ENCODE results near the gene PAX2. TPM values are rescaled to one million over a fixed set of nuclear protein-coding genes. Genes with fewer than 3 reads are reported as not detected.

Gene PAX2
- polyA plus RNA-seq, 2 of the 4 experiments (the other 2 are of a cell fraction), result 0.06 to 0.21 TPM

- CTCF ChIA-PET, result interaction anchor here (0.8 to 6.2 kb wide), 4 partner anchors 11 to 121 kb away, joined by 3 to 34 read pairs (median 8); no protein-coding TSS in a partner anchor
- no peak for FAIRE-seq
- no peak overlapping the region for H3K4me2 ChIP-seq
- no peaks in the 10 kb centered on the region for H3K9me3 ChIP-seq
- no peaks in the 10 kb centered on the region for H3K4me1 ChIP-seq
- POLR2A ChIA-PET, result no interaction called here
- DNase-seq (ENCODE audit: low read depth in 1 of 2, low spot score in 1 of 2), result no peak
- TF ChIP-seq RAD21 (conservative IDR thresholded peaks at IDR 0.05 in 1 of 2, IDR thresholded peaks at IDR 0.05 in 1 of 2), result no peak
- no peak for TF ChIP-seq KDM1A (IDR thresholded peaks at IDR 0.05; ENCODE audit: low read depth)
- TF ChIP-seq MAZ (IDR thresholded peaks at IDR 0.05; ENCODE audit: borderline replicate concordance, low read depth, low read length), result no peak
- no peak for TF ChIP-seq REST (IDR thresholded peaks at IDR 0.05)
- TF ChIP-seq PHF8 (IDR thresholded peaks at IDR 0.05; ENCODE audit: borderline replicate concordance, low read depth), result no peak
- TF ChIP-seq POLR2A (IDR thresholded peaks at IDR 0.05; ENCODE audit: low read length), result no peak
- no peak for TF ChIP-seq ZNF302 (CRISPR knock-in tag; IDR thresholded peaks at IDR 0.05)
- no peak for TF ChIP-seq HES2 (IDR thresholded peaks at IDR 0.05)
- TF ChIP-seq FOXS1 (CRISPR knock-in tag; IDR thresholded peaks at IDR 0.05), result no peak
- no peak for TF ChIP-seq RCOR1 (IDR thresholded peaks at IDR 0.05; ENCODE audit: low read depth, low read length)
- TF ChIP-seq FOSB (CRISPR knock-in tag; IDR thresholded peaks at IDR 0.05), result no peak
- no peak for TF ChIP-seq PBX3 (IDR thresholded peaks at IDR 0.05)
- no peak for TF ChIP-seq BCL3 (IDR thresholded peaks at IDR 0.05)
- ATAC-seq, result no peak
- H3K4me3 ChIP-seq, result no peak overlapping the region
- H3K27ac ChIP-seq, result no peak overlapping the region
- 70% methylated on average over 22 of the region's 24 CpGs for WGBS (ENCODE audit: missing lambda C conversion rate)
These were observed 118.9 kb downstream of the PAX2 start for GRCh38 chr10:100864036-100864885.

- no peak overlapping the region for H3K27ac ChIP-seq
- ATAC-seq (no peak), FAIRE-seq (no peak), DNase-seq (ENCODE audit: low read depth in 1 of 2, low spot score in 1 of 2) (no peak)
- ChIA-PET POLR2A (no interaction called here), CTCF (interaction anchor here (0.8 to 6.2 kb wide), 4 partner anchors 10 to 121 kb away, joined by 3 to 34 read pairs (median 8); no protein-coding TSS in a partner anchor)
- no peak overlapping the region for H3K4me3 ChIP-seq
- no peaks in the 10 kb centered on the region for H3K4me1 ChIP-seq
- WGBS (ENCODE audit: missing lambda C conversion rate), result 69% methylated on average over 4 of the region's 4 CpGs
- no peaks in the 10 kb centered on the region for H3K9me3 ChIP-seq
- TF ChIP-seq POLR2A (IDR thresholded peaks at IDR 0.05; ENCODE audit: low read length), result no peak
- no peak overlapping the region for H3K4me2 ChIP-seq
These were observed 119.6 kb downstream of the PAX2 start for GRCh38 chr10:100864978-100865377.

GRCh38 chr10:100866010-100866409 is 120.6 kb downstream of the PAX2 start:
- H3K27ac ChIP-seq, result no peak overlapping the region
- CTCF ChIA-PET, result interaction anchor here (1.5 to 6.2 kb wide), 3 partner anchors 8 to 332 kb away, joined by 3 to 34 read pairs (median 4); no protein-coding TSS in a partner anchor
- TF ChIP-seq TFCP2L1 (CRISPR knock-in tag; IDR thresholded peaks at IDR 0.05), result no peak
- no peak for TF ChIP-seq NR3C1 (IDR thresholded peaks at IDR 0.05)
- no peak for TF ChIP-seq KDM5A (IDR thresholded peaks at IDR 0.05)
- TF ChIP-seq ZC3H11A (IDR thresholded peaks at IDR 0.05), result no peak
- TF ChIP-seq CHD2 (IDR thresholded peaks at IDR 0.05; ENCODE audit: low read length, partially characterized antibody), result no peak
- TF ChIP-seq MAZ (IDR thresholded peaks at IDR 0.05; ENCODE audit: borderline replicate concordance, low read depth, low read length), result no peak
- no peak for TF ChIP-seq FOSL2 (IDR thresholded peaks at IDR 0.05)
- TF ChIP-seq FOSL2 (CRISPR knock-in tag; IDR thresholded peaks at IDR 0.05), result no peak
- TF ChIP-seq CHD4 (IDR thresholded peaks at IDR 0.05; ENCODE audit: borderline replicate concordance), result no peak
- no peak for TF ChIP-seq BCL3 (IDR thresholded peaks at IDR 0.05)
- no peak for TF ChIP-seq EHF (CRISPR knock-in tag; IDR thresholded peaks at IDR 0.05)
- no peak for TF ChIP-seq CTCF (IDR thresholded peaks at IDR 0.05)

More at GRCh38 chr10:100866010-100866409, 120.6 kb downstream of the PAX2 start:
- no peak for FAIRE-seq
- H3K4me2 ChIP-seq, result no peak overlapping the region
- POLR2A ChIA-PET, result no interaction called here
- no peaks in the 10 kb centered on the region for H3K4me1 ChIP-seq
- peak in 1 of 2 experiments; percentile 18; a peak in 2 of 6 replicates for ATAC-seq
- no peak for DNase-seq (ENCODE audit: low read depth in 1 of 2, low spot score in 1 of 2)
- WGBS (ENCODE audit: missing lambda C conversion rate), result 54% methylated on average over 7 of the region's 7 CpGs
- no peak overlapping the region for H3K4me3 ChIP-seq
- no peaks in the 10 kb centered on the region for H3K9me3 ChIP-seq

Measured in A549 (cell line).